WERI-Rb-1 (cell line): ENCODE data around the gene SEC14L2.

Source experiments
- DNase-seq: peaks from one replicate; pipeline ENCODE4 v3.0.0-alpha.2; 2020
- H3K27ac ChIP-seq: fragments of 250-450 bp; sonication (Bioruptor Pico); 2 replicates; pipeline ENCODE4 v1.5.1; 2020; ENCODE audit warnings: mild to moderate bottlenecking, moderate library complexity
- H3K27me3 ChIP-seq: fragments of 250-450 bp; sonication (Bioruptor Pico); 2 replicates; pipeline ENCODE4 v1.5.1; 2021; ENCODE audit warnings: mild to moderate bottlenecking, low read depth, moderate library complexity; ENCODE audit not compliant: insufficient read depth, severe bottlenecking
- H3K36me3 ChIP-seq: fragments of 250-450 bp; sonication (Bioruptor Pico); 2 replicates; pipeline ENCODE4 v1.5.1; 2020; ENCODE audit warnings: mild to moderate bottlenecking, moderate library complexity
- H3K4me3 ChIP-seq: 2 replicates; pipeline ENCODE4 v1.5.1; 2011; ENCODE audit warnings: low read depth, mild to moderate bottlenecking, control low read depth, low read length
- H3K9me3 ChIP-seq: fragments of 250-450 bp; sonication (Bioruptor Pico); 2 replicates; pipeline ENCODE4 v1.5.1; 2021; ENCODE audit warnings: mild to moderate bottlenecking, moderate library complexity; ENCODE audit not compliant: severe bottlenecking
- CTCF ChIP-seq: IDR thresholded peaks from 2 replicates; pipeline ENCODE4 v1.5.1; 2011; ENCODE audit warnings: low read depth, mild to moderate bottlenecking, control low read depth, inconsistent platforms, low read length

SEC14L2 gene

GRCh38 chr22:30439226-30439625 is 42.4 kb downstream of the SEC14L2 start:
- peaks cover 10% of the 10 kb centered on the region for H3K9me3 ChIP-seq
- H3K27me3 ChIP-seq = no peaks in the 10 kb centered on the region
- no peak overlapping the region for H3K4me3 ChIP-seq
- H3K27ac ChIP-seq = no peak overlapping the region
- H3K36me3 ChIP-seq = no peaks in the 10 kb centered on the region
- no peak for DNase-seq
- TF ChIP-seq CTCF = no peak

DNA sequence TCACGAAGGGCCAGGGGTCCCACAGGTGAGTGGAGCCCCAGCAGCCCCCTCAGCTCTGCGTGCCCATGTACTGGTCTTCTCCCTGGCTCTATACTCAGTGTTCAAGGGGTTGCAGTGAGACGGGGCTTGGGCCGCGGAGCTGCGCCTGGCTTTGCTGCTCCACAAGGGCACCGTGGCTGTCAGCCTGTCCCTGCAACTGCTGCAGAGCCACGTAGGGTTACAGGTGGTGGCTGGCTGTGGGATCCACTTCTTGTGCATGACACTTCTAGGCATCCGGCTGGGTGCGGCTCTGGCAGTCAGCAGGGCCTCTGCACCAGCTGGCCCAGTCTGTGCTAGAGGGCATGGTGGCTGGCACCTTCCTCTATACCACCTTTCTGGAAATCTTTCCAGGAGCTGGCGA is 43.0 kb downstream of the SEC14L2 start:
- no peak overlapping the region for H3K4me3 ChIP-seq
- no peaks in the 10 kb centered on the region for H3K27me3 ChIP-seq
- H3K27ac ChIP-seq = no peak overlapping the region
- no peak for DNase-seq
- TF ChIP-seq CTCF = no peak
- H3K36me3 ChIP-seq = no peaks in the 10 kb centered on the region
- peaks cover 10% of the 10 kb centered on the region for H3K9me3 ChIP-seq

GRCh38 chr22:30441088-30441487 is 44.3 kb downstream of the SEC14L2 start:
- Histone ChIP-seq H3K9me3 (peaks cover 2% of the 10 kb centered on the region), H3K4me3 (no peak overlapping the region), H3K27me3 (no peaks in the 10 kb centered on the region), H3K27ac (no peak overlapping the region), H3K36me3 (no peaks in the 10 kb centered on the region)
- DNase-seq = no peak
- TF ChIP-seq CTCF = no peak

GRCh38 chr22:30444632-30445437 is 48.0 kb downstream of the SEC14L2 start:
- peak overlapping the region; percentile 45 for H3K27ac ChIP-seq
- TF ChIP-seq CTCF = peak; percentile 77
- no peak overlapping the region for H3K4me3 ChIP-seq
- DNase-seq = peak; percentile 90
- H3K36me3 ChIP-seq = no peaks in the 10 kb centered on the region
- no peaks in the 10 kb centered on the region for H3K27me3 ChIP-seq
- no peaks in the 10 kb centered on the region for H3K9me3 ChIP-seq

GRCh38 chr22:30445438-30446145 is 48.8 kb downstream of the SEC14L2 start:
- peak overlapping the region; percentile 13; the same call in 1 of the 2 replicates for H3K27ac ChIP-seq
- no peak for DNase-seq
- no peak for TF ChIP-seq CTCF
- no peaks in the 10 kb centered on the region for H3K27me3 ChIP-seq
- no peaks in the 10 kb centered on the region for H3K9me3 ChIP-seq
- no peaks in the 10 kb centered on the region for H3K36me3 ChIP-seq
- H3K4me3 ChIP-seq = no peak overlapping the region
